Spleen (tissue), 11 donors: Measurements from ENCODE around the gene ACER2. TPM values are rescaled to one million over a fixed set of nuclear protein-coding genes. Genes with fewer than 3 reads are reported as not detected.

Experiments
- DNase-seq: peaks from one replicate; pipeline ENCODE4 v3.0.0-alpha.2; 2020
- H3K27ac ChIP-seq, 8 donors: fragments of 200-600 bp; sonication (generic) in 7 of 8; 1 replicate in 4 of 8; 2 replicates in 4 of 8; pipeline versions ENCODE4 v1.5.0 to v1.8.0; 2016 to 2021; ENCODE audit warnings: inconsistent platforms in 4 of 8, mild to moderate bottlenecking in 4 of 8, moderate library complexity in 1 of 8
- H3K27me3 ChIP-seq, 7 donors: fragments of 200-600 bp; sonication (generic) in 6 of 7; replicated peaks in 1 of 7; 1 replicate in 4 of 7; 2 replicates in 3 of 7; pipeline versions ENCODE4 v1.5.0 to v1.8.0; 2016 to 2021; ENCODE audit warnings: inconsistent platforms in 3 of 7, mild to moderate bottlenecking in 1 of 7
- H3K36me3 ChIP-seq, 6 donors: fragments of 200-600 bp; sonication (generic) in 5 of 6; 1 replicate in 4 of 6; 2 replicates in 2 of 6; pipeline versions ENCODE4 v1.5.0 to v1.8.0; 2016 to 2021; ENCODE audit warnings: inconsistent platforms in 2 of 6
- H3K4me1 ChIP-seq, 6 donors: fragments of 200-600 bp; sonication (generic) in 5 of 6; 1 replicate in 3 of 6; 2 replicates in 3 of 6; pipeline versions ENCODE4 v1.5.0 to v1.8.0; 2016 to 2021; ENCODE audit warnings: inconsistent platforms in 3 of 6
- H3K4me3 ChIP-seq, 8 donors: fragments of 200-600 bp; sonication (generic) in 7 of 8; 1 replicate in 4 of 8; 2 replicates in 4 of 8; pipeline versions ENCODE4 v1.5.0 to v1.8.0; 2016 to 2021; ENCODE audit warnings: inconsistent platforms in 4 of 8, mild to moderate bottlenecking in 4 of 8, moderate library complexity in 2 of 8
- H3K9me3 ChIP-seq, 8 donors: fragments of 200-600 bp; sonication (generic) in 7 of 8; 1 replicate in 4 of 8; 2 replicates in 4 of 8; pipeline versions ENCODE4 v1.5.0 to v1.8.0; 2016 to 2021; ENCODE audit warnings: inconsistent platforms in 4 of 8
- POLR2A ChIP-seq, 3 donors: fragments of 450-650 bp; IDR thresholded peaks; one replicate each; pipeline ENCODE4 v1.5.1; 2017; ENCODE audit warnings: antibody characterized with exemption in 3 of 3, mild to moderate bottlenecking in 1 of 3
- POLR2AphosphoS5 ChIP-seq, 3 donors: sonication (generic); formaldehyde crosslinking; IDR thresholded peaks; one replicate each; pipeline ENCODE4 v1.5.1; 2017; ENCODE audit warnings: antibody characterized with exemption in 3 of 3
- WGBS, 5 donors: extraction: QIAGEN DNeasy Blood & Tissue Kit in 3 of 5; methylation state at CpG; one replicate each; pipeline versions ENCODE4 v1.1.5 to v1.1.7; 2013 to 2018; 5-methylcytosine and 5-hydroxymethylcytosine counted together
- intact Hi-C: fragments of 100-400 bp; cut with DNase I; formaldehyde crosslinking; loops from one replicate; pipeline ENCODE4 v1.15.0; 2023; ENCODE audit warnings: low total_unique reads
- polyA plus RNA-seq, 3 donors: library from polyadenylated mRNA; stranded (reverse); fragments of 200-250 nt; gene quantifications; one replicate each; pipeline ENCODE4 v1.2.1, GENCODE V29; 2013
- total RNA-seq, 7 donors: library from RNA; depleted of rRNA in 3 of 7; stranded (reverse); fragments of >200 nt in 3 of 7; fragmentation: NEBNext Ultra II Directional in 4 of 7; extraction: Animal tissue kit (Norgen Biotek cat#: 25700) in 4 of 7; gene quantifications; one replicate each; pipeline versions ENCODE4 v1.1.0 to v1.2.1, GENCODE V29; 2016 to 2021
- TF ChIP-seq, protein P1 (sequence below), 11 experiments: fragments of 200-600 bp in 7 of 11; fragments of 450-650 bp in 4 of 11; sonication (generic) in 4 of 11; IDR thresholded peaks in 8 of 11; conservative IDR thresholded peaks in 3 of 11; 1 replicate in 7 of 11; 2 replicates in 4 of 11; pipeline versions ENCODE4 v1.4.0 to v1.8.0; 2016 to 2021; ENCODE audit warnings: antibody characterized with exemption in 11 of 11, inconsistent platforms in 4 of 11, mild to moderate bottlenecking in 1 of 11
- donor health status: healthy with polysubstance abuse.
- donor health status: DM: no; HTN: no; CAD: no; lungs with moderate emphysema.
- donor health status: DM: no; HTN: no; CAD: no.
- donor health status: Bipolar disorder and iron deficiency.
- donor health status: healthy.
- donor health status: DM: no; HTN: no; CAD: no.
- donor health status: DM: yes; HTN: yes; CAD: no.

The ACER2 gene
- total and polyA plus RNA-seq, 10 donors, result 0.09 to 7.2 (median 4.3) TPM

DNA sequence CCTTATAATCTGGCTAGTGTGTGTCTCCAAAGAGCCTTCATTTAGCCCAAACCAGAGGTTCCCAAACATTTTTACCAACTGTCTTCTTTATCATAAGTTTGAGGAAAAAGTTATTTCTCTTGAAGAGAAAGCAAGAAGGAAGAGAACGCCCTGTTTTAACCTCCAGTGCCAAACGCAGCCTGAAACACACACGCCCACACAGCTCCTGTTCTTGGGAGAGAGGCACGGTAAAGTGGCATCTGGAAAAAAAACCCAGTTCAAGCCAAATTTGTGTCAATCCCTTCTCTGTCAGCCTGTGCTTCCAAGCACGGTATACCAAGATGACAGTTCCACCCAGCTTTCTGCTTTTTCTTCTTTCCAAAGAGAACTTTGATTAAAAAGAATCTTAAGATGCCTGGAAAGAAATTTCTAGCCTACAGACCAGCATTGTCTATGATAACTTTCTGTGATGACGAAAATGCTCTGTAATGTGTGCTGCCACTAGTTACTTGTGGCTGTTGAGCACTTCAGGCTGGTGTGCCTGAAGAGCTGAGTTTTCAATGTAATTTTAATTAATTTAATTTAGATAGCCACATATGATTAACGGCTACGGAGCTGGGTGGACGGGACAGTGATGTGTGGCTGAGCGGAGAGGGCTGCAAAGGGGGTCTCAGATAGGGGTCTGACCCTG lies 62.3 kb downstream of the ACER2 start:
- H3K27ac ChIP-seq, result no peak overlapping the region
- H3K36me3 ChIP-seq, result no peaks in the 10 kb centered on the region
- no peak overlapping the region for H3K4me3 ChIP-seq
- DNase-seq, result no peak
- no peaks in the 10 kb centered on the region for H3K27me3 ChIP-seq
- no peaks in the 10 kb centered on the region for H3K9me3 ChIP-seq
- H3K4me1 ChIP-seq, result peaks cover 3 to 14% (median 7%) of the 10 kb centered on the region in 6 donors
- 64 to 77% (median 72%) methylated on average over 10 of the region's 10 CpGs for WGBS, 5 donors
- TF ChIP-seq, protein P1, sequence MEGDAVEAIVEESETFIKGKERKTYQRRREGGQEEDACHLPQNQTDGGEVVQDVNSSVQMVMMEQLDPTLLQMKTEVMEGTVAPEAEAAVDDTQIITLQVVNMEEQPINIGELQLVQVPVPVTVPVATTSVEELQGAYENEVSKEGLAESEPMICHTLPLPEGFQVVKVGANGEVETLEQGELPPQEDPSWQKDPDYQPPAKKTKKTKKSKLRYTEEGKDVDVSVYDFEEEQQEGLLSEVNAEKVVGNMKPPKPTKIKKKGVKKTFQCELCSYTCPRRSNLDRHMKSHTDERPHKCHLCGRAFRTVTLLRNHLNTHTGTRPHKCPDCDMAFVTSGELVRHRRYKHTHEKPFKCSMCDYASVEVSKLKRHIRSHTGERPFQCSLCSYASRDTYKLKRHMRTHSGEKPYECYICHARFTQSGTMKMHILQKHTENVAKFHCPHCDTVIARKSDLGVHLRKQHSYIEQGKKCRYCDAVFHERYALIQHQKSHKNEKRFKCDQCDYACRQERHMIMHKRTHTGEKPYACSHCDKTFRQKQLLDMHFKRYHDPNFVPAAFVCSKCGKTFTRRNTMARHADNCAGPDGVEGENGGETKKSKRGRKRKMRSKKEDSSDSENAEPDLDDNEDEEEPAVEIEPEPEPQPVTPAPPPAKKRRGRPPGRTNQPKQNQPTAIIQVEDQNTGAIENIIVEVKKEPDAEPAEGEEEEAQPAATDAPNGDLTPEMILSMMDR (IDR thresholded peaks at IDR 0.05 in 8 of 11, conservative IDR thresholded peaks at IDR 0.05 in 3 of 11), result no peak
- TF ChIP-seq POLR2A (IDR thresholded peaks at IDR 0.05), result no peak
- TF ChIP-seq POLR2AphosphoS5 (IDR thresholded peaks at IDR 0.05), result no peak
- intact Hi-C loops, result no loop called here

DNA sequence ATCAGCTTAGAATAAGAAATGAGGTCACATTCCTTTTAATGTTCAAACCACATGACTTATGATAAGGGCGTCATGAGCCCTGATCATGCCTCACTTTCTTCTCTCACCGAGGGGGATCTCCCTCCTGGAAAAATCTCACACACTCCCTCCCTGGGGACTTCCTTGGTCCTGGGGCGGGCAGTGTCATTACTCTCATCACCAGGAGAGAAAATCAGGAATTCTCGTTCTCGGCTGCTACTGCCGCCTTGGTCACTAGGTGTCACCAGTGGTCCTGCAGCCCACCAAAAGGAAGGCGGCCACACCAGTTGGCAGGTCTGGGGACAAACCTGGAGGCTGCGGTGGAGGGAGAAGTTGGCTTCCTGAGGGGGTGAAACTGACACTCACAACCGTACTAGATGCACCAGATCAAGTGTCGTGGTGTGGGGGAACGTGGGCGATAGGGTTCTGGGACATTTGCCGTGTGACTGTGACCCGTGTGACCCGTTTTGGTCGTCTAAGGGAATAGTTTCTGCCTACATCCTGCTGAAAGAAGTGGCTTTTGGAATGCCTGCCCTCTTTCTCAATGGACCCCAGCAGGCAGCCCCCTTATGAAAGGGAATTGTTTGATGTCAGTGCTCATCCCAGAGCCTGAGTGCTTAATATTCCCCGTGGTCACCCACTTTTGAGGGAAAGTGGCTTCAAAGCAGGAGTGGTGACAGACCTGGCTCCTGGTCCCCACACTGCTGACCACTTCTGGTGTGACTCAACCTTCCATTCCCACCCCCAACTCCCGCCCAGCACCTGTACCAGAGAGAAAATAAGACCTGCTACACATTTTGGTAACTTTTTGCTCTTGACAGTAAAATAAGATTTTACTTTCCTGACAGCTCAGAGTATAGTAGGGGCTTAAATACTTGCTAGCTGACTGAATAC lies 63.2 kb downstream of the ACER2 start:
- no peaks in the 10 kb centered on the region for H3K27me3 ChIP-seq
- TF ChIP-seq, protein P1 (IDR thresholded peaks at IDR 0.05 in 8 of 11, conservative IDR thresholded peaks at IDR 0.05 in 3 of 11), result peak in 8 of 11 experiments; percentile 18 to 69 (median 62)
- TF ChIP-seq POLR2AphosphoS5 (IDR thresholded peaks at IDR 0.05) (no peak), POLR2A (IDR thresholded peaks at IDR 0.05) (no peak)
- peak overlapping the region in 2 of 8 donors; percentile 11 to 54 for H3K4me3 ChIP-seq
- no peaks in the 10 kb centered on the region for H3K9me3 ChIP-seq
- H3K4me1 ChIP-seq, result peaks cover 3 to 14% (median 7%) of the 10 kb centered on the region in 6 donors
- peak; percentile 80 for DNase-seq
- no peak overlapping the region for H3K27ac ChIP-seq
- WGBS, 5 donors, result 9 to 15% (median 10%) methylated on average over 18 of the region's 18 CpGs
- no peaks in the 10 kb centered on the region for H3K36me3 ChIP-seq
- intact Hi-C loops, result no loop called here

DNA sequence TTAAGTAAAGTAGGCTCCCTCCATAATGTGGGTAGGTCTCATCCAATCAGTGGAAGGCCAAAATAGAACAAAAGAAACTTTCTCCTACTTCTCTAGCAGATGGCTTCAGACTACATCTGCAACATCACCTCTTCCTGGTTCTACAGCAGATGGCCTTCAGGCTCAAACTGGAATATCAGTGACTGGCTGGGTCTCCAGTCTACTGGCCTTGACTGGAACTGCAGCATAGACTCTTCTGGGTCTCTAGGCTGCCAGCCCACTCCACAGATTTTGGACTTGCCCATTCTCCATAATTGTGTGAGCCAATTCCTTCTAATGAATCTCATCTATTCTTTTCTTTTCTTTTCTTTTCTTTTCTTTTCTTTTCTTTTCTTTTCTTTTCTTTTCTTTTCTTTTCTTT lies 64.8 kb downstream of the ACER2 start:
- no peaks in the 10 kb centered on the region for H3K9me3 ChIP-seq
- no peaks in the 10 kb centered on the region for H3K27me3 ChIP-seq
- no peak overlapping the region for H3K4me3 ChIP-seq
- intact Hi-C loops, result no loop called here
- H3K36me3 ChIP-seq, result no peaks in the 10 kb centered on the region
- DNase-seq, result no peak
- peaks cover 3 to 14% (median 7%) of the 10 kb centered on the region in 6 donors for H3K4me1 ChIP-seq
- H3K27ac ChIP-seq, result no peak overlapping the region
- TF ChIP-seq POLR2A (IDR thresholded peaks at IDR 0.05), result no peak
- TF ChIP-seq, protein P1 (IDR thresholded peaks at IDR 0.05 in 8 of 11, conservative IDR thresholded peaks at IDR 0.05 in 3 of 11), result no peak
- TF ChIP-seq POLR2AphosphoS5 (IDR thresholded peaks at IDR 0.05), result no peak

DNA sequence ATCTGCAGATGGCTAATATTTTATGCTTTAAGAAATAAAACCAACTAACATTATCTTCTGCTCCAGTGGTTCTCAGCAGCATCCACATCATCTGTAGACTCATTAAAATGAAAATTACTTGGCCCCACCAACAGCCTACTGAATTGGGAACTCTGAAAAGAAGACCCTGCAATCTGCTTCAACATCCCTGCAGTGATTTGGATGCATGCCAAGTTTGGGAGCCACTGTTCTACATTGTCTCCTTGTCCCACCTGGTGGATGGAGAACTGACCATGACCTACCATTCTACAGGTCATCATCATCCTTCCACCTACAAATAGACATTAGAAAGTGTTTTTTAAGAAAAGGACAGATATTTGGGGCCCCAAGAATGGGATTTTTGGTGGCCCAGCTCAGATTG lies 71.1 kb downstream of the ACER2 start:
- DNase-seq, result no peak
- H3K4me3 ChIP-seq, result no peak overlapping the region
- intact Hi-C loops, result no loop called here
- H3K27me3 ChIP-seq, result no peaks in the 10 kb centered on the region
- H3K9me3 ChIP-seq, result no peaks in the 10 kb centered on the region
- H3K27ac ChIP-seq, result no peak overlapping the region
- H3K36me3 ChIP-seq, result no peaks in the 10 kb centered on the region
- TF ChIP-seq POLR2AphosphoS5 (IDR thresholded peaks at IDR 0.05) (no peak), POLR2A (IDR thresholded peaks at IDR 0.05) (no peak)
- TF ChIP-seq, protein P1 (IDR thresholded peaks at IDR 0.05 in 8 of 11, conservative IDR thresholded peaks at IDR 0.05 in 3 of 11), result no peak
- no peaks in the 10 kb centered on the region for H3K4me1 ChIP-seq
